Measurements from ENCODE around the gene KSR2.

- TF ChIP-seq CTCF (tag by site-specific recombination; IDR thresholded peaks at IDR 0.05) (no peak), ZSCAN18 (tag by site-specific recombination; IDR thresholded peaks at IDR 0.05) (no peak)
Observed at GRCh38 chr12:117498256-117498655, 470.5 kb downstream of the KSR2 start.

All from HEK293 (cell line).